Endothelial cell of umbilical vein (primary cell): ENCODE results near the gene RIT2.

Experiments used
- EZH2 ChIP-seq: IDR thresholded peaks from 2 replicates; pipeline ENCODE4 v1.6.1; 2012; ENCODE audit warnings: borderline replicate concordance, low read depth, mild to moderate bottlenecking, moderate library complexity, low read length, inconsistent platforms; ENCODE audit not compliant: severe bottlenecking
- FOS ChIP-seq: IDR thresholded peaks from 2 replicates; pipeline ENCODE4 v1.6.1; 2011; ENCODE audit warnings: mild to moderate bottlenecking, low read length, moderate library complexity, borderline replicate concordance; ENCODE audit not compliant: insufficient read depth
- POLR2A ChIP-seq: IDR thresholded peaks from 2 replicates; pipeline ENCODE4 v1.6.1; 2012; ENCODE audit warnings: low read depth, mild to moderate bottlenecking, control low read depth, low read length
- POLR2AphosphoS5 ChIP-seq: IDR thresholded peaks from 2 replicates; pipeline ENCODE4 v1.6.1; 2012; ENCODE audit warnings: low read depth, mild to moderate bottlenecking, control low read depth, low read length, moderate library complexity; ENCODE audit not compliant: insufficient read depth
- TF ChIP-seq, protein P1 (sequence below), 2 donors: IDR thresholded peaks; 1 replicate in 1 of 2; 2 replicates in 1 of 2; pipeline ENCODE4 v1.5.1; 2011; ENCODE audit warnings: low read length in 2 of 2, mild to moderate bottlenecking in 2 of 2, moderate library complexity in 2 of 2, control low read depth in 1 of 2, inconsistent platforms in 1 of 2, low read depth in 1 of 2; ENCODE audit not compliant: insufficient read depth in 1 of 2; ENCODE audit errors: extremely low read depth in 1 of 2
- TF ChIP-seq, protein P2 (sequence below): IDR thresholded peaks from 2 replicates; pipeline ENCODE4 v1.6.1; 2011; ENCODE audit not compliant: insufficient read depth, insufficient read length

DNA sequence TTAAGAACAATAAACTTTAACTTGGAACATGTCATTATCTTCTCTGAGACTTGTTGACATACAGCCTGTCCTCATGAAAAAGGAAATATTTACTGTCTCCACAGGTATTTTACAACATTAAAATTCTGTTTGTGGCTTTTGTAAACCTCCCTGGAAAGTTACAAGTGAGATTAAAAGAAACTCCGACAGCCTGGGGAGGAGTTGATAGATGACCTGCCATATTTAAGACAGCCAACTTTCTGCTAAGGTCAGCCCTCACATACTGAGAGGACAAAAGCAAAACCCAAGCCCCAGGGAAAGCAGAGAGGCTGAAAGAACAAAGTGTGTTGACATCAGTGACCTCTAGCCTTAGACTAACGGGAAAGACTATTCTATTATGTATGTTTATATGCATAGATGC lies 350.2 kb downstream of the RIT2 start:
- TF ChIP-seq, protein P1, sequence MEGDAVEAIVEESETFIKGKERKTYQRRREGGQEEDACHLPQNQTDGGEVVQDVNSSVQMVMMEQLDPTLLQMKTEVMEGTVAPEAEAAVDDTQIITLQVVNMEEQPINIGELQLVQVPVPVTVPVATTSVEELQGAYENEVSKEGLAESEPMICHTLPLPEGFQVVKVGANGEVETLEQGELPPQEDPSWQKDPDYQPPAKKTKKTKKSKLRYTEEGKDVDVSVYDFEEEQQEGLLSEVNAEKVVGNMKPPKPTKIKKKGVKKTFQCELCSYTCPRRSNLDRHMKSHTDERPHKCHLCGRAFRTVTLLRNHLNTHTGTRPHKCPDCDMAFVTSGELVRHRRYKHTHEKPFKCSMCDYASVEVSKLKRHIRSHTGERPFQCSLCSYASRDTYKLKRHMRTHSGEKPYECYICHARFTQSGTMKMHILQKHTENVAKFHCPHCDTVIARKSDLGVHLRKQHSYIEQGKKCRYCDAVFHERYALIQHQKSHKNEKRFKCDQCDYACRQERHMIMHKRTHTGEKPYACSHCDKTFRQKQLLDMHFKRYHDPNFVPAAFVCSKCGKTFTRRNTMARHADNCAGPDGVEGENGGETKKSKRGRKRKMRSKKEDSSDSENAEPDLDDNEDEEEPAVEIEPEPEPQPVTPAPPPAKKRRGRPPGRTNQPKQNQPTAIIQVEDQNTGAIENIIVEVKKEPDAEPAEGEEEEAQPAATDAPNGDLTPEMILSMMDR (IDR thresholded peaks at IDR 0.05; ENCODE audit: extremely low read depth in 1 of 2, insufficient read depth in 1 of 2, low read depth in 1 of 2, low read length in 2 of 2) = no peak
- TF ChIP-seq POLR2A (no peak), POLR2AphosphoS5 (no peak), EZH2 (no peak), FOS (no peak)
- TF ChIP-seq, protein P2, sequence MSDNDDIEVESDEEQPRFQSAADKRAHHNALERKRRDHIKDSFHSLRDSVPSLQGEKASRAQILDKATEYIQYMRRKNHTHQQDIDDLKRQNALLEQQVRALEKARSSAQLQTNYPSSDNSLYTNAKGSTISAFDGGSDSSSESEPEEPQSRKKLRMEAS = no peak
